Subcutaneous adipose tissue (tissue), 4 donors: ENCODE data around the gene RAB20. TPM values are rescaled to one million over a fixed set of nuclear protein-coding genes. Genes with fewer than 3 reads are reported as not detected.

ENCODE experiments used
- CTCF ChIP-seq: fragments of 450-650 bp; IDR thresholded peaks from one replicate; pipeline ENCODE4 v1.5.1; 2016; ENCODE audit warnings: low read depth, mild to moderate bottlenecking, control low read depth, antibody characterized with exemption, moderate library complexity
- total RNA-seq, 4 donors: library from RNA; depleted of rRNA; stranded (reverse); fragments of >200 nt; gene quantifications; one replicate each; pipeline ENCODE4 v1.1.0, GENCODE V29; 2016

RAB20 gene
- total RNA-seq, 4 donors from 2014 or later = 26.6 to 78.5 (median 37.8) TPM

GRCh38 chr13:110581506-110582185, 20.1 kb upstream of the RAB20 start:
- TF ChIP-seq CTCF = no peak

- TF ChIP-seq CTCF = no peak
Measured at GRCh38 chr13:110580800-110581199, 19.3 kb upstream of the RAB20 start.

DNA sequence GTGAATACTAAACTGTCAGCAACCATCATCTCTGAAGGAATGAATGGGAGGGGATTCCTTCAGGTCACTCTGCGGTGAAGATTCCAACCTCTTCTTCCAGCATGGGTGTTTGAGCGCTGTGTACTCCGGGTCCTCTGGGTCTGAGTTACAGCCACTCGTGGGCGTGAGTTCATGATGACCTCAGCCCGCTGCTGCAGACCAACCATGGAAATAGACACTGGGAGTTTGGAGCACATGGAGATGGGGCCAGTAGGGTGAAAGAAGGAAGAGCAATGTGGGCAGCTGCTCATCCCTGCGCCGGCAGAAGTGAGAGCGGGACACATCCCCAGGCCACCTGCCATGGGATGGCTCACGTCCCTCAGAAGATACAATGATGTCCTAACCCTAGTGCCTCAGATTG, 16.8 kb upstream of the RAB20 start:
- no peak for TF ChIP-seq CTCF

GRCh38 chr13:110576736-110577476, 15.4 kb upstream of the RAB20 start:
- TF ChIP-seq CTCF = no peak

GRCh38 chr13:110576070-110576394, 14.5 kb upstream of the RAB20 start:
- no peak for TF ChIP-seq CTCF

GRCh38 chr13:110575322-110576069, 14.0 kb upstream of the RAB20 start:
- TF ChIP-seq CTCF = no peak

- TF ChIP-seq CTCF = no peak
Measured at GRCh38 chr13:110574161-110574560, 12.6 kb upstream of the RAB20 start.
